Peyer's patch (tissue), 4 donors: ENCODE data around the gene FAM107B.

Experiments
- POLR2A ChIP-seq, 2 donors: fragments of 450-650 bp; IDR thresholded peaks; one replicate each; pipeline ENCODE4 v1.5.1; 2017; ENCODE audit warnings: antibody characterized with exemption in 2 of 2, mild to moderate bottlenecking in 2 of 2, moderate library complexity in 2 of 2
- TF ChIP-seq, protein P1 (sequence below), 6 experiments: fragments of 450-650 bp in 4 of 6; fragments of 200-600 bp in 2 of 6; sonication (generic) in 1 of 6; IDR thresholded peaks; one replicate each; pipeline ENCODE4 v1.5.1; 2017 to 2019; ENCODE audit warnings: antibody characterized with exemption in 6 of 6, mild to moderate bottlenecking in 3 of 6, moderate library complexity in 1 of 6

DNA sequence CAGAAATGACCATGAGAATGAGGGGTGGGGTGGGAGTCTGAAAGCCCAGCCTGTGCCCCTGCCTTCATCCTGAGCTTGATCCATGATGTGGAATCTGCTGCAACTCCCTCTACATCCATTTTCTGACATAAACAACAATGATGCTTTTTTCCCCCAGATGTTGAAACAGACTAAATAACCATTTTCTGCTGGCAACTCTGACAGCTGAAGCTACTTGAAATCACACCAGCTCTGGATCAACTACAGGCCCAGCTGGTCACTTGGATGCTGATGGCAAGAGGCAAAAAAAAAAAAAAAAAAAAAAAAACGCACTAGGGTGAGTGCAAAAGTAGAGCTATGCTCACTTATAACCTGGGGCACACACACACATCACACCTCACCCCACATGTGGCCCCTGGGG lies 74.2 kb downstream of the FAM107B start:
- TF ChIP-seq, protein P1, sequence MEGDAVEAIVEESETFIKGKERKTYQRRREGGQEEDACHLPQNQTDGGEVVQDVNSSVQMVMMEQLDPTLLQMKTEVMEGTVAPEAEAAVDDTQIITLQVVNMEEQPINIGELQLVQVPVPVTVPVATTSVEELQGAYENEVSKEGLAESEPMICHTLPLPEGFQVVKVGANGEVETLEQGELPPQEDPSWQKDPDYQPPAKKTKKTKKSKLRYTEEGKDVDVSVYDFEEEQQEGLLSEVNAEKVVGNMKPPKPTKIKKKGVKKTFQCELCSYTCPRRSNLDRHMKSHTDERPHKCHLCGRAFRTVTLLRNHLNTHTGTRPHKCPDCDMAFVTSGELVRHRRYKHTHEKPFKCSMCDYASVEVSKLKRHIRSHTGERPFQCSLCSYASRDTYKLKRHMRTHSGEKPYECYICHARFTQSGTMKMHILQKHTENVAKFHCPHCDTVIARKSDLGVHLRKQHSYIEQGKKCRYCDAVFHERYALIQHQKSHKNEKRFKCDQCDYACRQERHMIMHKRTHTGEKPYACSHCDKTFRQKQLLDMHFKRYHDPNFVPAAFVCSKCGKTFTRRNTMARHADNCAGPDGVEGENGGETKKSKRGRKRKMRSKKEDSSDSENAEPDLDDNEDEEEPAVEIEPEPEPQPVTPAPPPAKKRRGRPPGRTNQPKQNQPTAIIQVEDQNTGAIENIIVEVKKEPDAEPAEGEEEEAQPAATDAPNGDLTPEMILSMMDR (IDR thresholded peaks at IDR 0.05): no peak
- no peak for TF ChIP-seq POLR2A (IDR thresholded peaks at IDR 0.05)
